Activated T-cell treated with anti-CD3 and anti-CD28 coated beads, Interleukin-2, amount 50 U/mL, for 4 hours (primary cell): ENCODE results near the gene ZNF431. TPM values are rescaled to one million over a fixed set of nuclear protein-coding genes. Genes with fewer than 3 reads are reported as not detected.
A peak's percentile ranks its signal among the peaks of the same experiment; 100 is the strongest.
"Not testable (repeated sequence)": the region's sequence is repeated elsewhere in the genome, so short reads cannot be mapped to it uniquely, and the experiment has no call there.

Experiments used
- ATAC-seq, 2 donors: fragments of 200-7000 bp; cut with Tn5 transposase; one replicate each; pipeline ENCODE4 v1.10.0; 2021
- DNase-seq: peaks from one replicate; pipeline ENCODE4 v3.0.0-alpha.2; 2020
- H3K27me3 Mint-ChIP-seq: one replicate; pipeline ENCODE4 v1.8.0; 2021; ENCODE audit warnings: low read depth, mixed read lengths
- H3K36me3 Mint-ChIP-seq: one replicate; pipeline ENCODE4 v1.8.0; 2022; ENCODE audit warnings: mixed read lengths; ENCODE audit not compliant: insufficient read depth
- H3K4me1 Mint-ChIP-seq: one replicate; pipeline ENCODE4 v1.8.0; 2021; ENCODE audit warnings: low read depth, mixed read lengths
- H3K4me3 Mint-ChIP-seq: one replicate; pipeline ENCODE4 v1.8.0; 2021; ENCODE audit warnings: mild to moderate bottlenecking, moderate library complexity, mixed read lengths
- H3K9me3 Mint-ChIP-seq: one replicate; pipeline ENCODE4 v1.8.0; 2021; ENCODE audit warnings: mixed read lengths
- total RNA-seq, 3 donors: library from RNA; stranded (reverse); gene quantifications; one replicate each; pipeline ENCODE4 v1.2.1, GENCODE V29; 2021

ZNF431 gene
- total RNA-seq, 3 donors from 2014 or later = 9.0 to 10.4 (median 9.8) TPM

DNA sequence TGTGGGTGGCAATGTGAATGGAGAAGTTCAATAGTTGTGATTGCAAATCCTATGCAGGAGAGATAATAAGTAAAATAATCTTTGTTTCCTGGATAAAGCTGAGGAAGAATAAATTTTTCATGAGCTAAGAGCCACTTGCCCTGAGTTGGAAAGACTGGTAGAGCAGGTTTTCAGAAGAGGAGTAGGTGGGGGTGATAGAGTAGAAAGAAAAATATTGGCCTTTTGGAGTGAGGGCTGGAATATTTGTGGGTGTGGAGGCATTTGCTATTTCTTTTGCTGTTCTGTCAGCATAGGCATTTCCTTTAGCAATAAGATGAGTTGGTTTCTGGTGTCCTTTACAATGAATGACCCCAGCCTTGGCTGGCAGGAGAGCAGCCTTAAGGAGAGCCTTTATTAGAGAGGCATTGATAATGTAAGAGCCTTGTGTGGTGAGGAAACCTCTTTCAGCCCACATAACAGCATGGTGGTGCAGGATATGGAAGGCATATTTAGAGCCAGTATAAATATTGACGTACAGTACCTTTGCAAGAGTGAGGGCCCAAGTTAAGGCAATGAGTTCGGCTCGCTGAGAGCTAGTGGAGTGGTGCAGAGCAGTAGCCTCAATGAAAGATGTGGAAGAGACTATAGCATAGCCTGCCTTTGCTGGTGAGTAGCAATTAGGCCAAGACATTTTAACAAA lies 11.6 kb upstream of the ZNF431 start:
- Mint-ChIP-seq H3K4me3 (no peak overlapping the region), H3K36me3 (peaks cover 1% of the 10 kb centered on the region), H3K9me3 (peaks cover 15% of the 10 kb centered on the region), H3K27me3 (no peaks in the 10 kb centered on the region), H3K4me1 (no peaks in the 10 kb centered on the region)
- DNase-seq = no peak
- ATAC-seq = no peak

DNA sequence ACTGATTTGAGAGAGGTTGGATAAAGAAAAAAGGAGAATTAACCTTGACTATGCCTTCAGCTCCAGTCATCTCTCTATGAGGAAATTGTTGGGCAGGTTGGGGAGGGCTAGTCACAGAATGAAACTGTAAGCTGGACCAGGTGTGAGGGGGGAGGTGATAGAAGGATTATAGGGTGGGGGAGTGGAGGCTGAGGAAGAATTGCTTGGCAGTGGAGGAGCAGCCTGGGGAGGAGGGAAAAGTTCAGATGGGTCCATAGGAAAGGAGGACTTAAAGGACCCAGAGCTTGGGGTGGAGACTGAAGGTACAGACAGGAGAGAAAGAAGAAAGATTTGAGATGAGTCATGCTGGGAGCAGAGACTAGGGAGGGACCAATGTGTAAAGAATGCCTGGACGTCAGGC lies 8.2 kb upstream of the ZNF431 start:
- no peak overlapping the region for H3K4me3 Mint-ChIP-seq
- peaks cover 1% of the 10 kb centered on the region for H3K36me3 Mint-ChIP-seq
- H3K9me3 Mint-ChIP-seq = peaks cover 7% of the 10 kb centered on the region
- peaks cover 2% of the 10 kb centered on the region for H3K27me3 Mint-ChIP-seq
- DNase-seq = no peak
- no peak for ATAC-seq
- no peaks in the 10 kb centered on the region for H3K4me1 Mint-ChIP-seq

GRCh38 chr19:21134934-21135366 lies 6.9 kb upstream of the ZNF431 start:
- H3K36me3 Mint-ChIP-seq = peaks cover 1% of the 10 kb centered on the region
- H3K4me3 Mint-ChIP-seq = no peak overlapping the region
- peaks cover under 1% of the 10 kb centered on the region for H3K4me1 Mint-ChIP-seq
- no peak for DNase-seq
- ATAC-seq = no peak
- peaks cover 2% of the 10 kb centered on the region for H3K27me3 Mint-ChIP-seq
- peaks cover 6% of the 10 kb centered on the region for H3K9me3 Mint-ChIP-seq

DNA sequence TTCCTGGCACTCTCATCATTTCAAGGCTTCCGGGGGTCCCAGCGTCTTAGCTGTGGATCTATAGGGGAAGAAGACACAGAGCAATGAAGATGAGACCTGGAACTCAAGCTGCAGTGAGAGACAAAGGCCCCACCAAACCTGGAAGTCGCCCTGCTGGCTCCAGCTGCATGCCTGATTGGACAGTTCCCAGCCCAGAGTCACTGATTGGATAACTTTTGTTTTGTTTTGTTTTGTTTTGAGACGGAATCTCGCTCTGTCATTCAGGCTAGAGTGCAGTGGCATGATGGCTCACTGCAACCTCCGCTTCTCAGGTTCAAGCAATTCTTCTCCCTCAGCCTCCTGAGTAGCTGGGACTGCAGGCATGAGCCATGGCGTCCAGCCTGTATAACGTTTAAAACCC lies 6.4 kb upstream of the ZNF431 start:
- ATAC-seq (no peak), DNase-seq (no peak)
- Mint-ChIP-seq H3K4me1 (peaks cover 1% of the 10 kb centered on the region), H3K36me3 (peaks cover 1% of the 10 kb centered on the region), H3K27me3 (peaks cover 2% of the 10 kb centered on the region), H3K4me3 (no peak overlapping the region), H3K9me3 (peaks cover 1% of the 10 kb centered on the region)

- Mint-ChIP-seq H3K36me3 (peaks cover 1% of the 10 kb centered on the region), H3K4me3 (no peak overlapping the region), H3K27me3 (peaks cover 2% of the 10 kb centered on the region), H3K9me3 (no peaks in the 10 kb centered on the region), H3K4me1 (peaks cover 11% of the 10 kb centered on the region)
- DNase-seq = no peak
- ATAC-seq = no peak
Measured at GRCh38 chr19:21138130-21138529, 3.7 kb upstream of the ZNF431 start.

DNA sequence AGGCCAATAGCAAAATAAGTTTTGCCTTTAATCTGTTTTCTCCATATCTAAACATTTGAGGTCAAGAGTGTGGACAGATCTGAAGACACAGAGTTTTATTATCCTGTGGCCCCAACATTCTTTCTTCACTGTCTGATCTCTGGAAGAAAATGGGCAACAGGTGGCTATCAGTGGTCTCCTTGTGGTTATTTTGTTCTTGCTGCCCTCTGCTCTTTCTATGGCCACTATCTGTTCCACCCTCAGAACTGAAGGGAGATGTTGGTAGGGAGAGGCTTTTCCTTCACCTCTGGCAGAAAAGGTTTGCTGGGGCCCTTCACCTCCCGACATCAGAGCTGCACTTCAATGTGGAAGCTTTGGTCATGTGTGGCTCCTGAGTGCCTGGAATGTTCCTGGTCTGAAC lies 834 bp upstream of the ZNF431 start:
- H3K9me3 Mint-ChIP-seq, H3K27me3 Mint-ChIP-seq, H3K4me3 Mint-ChIP-seq, DNase-seq, ATAC-seq: not testable (repeated sequence)
- Mint-ChIP-seq H3K4me1 (peaks cover 31% of the 10 kb centered on the region), H3K36me3 (peaks cover 12% of the 10 kb centered on the region)

DNA sequence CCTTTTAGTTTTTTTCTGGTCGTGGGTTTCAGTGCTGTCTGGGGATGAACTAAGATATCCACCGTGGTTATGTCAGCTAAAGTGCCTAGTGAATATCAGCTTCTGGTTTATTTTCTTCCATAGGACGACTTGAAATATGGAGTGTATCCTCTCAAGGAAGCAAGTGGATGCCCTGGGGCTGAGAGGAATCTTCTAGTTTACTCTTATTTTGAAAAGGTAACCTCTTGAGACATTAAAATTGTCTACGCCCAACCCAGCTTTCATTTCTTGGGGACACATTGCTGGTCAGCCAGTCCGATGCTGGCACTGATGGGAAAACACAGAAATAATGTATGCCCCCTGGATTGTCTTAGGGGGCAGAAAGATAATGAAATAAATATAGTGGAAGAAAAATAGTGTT lies 1.6 kb downstream of the ZNF431 start:
- H3K27me3 Mint-ChIP-seq = no peaks in the 10 kb centered on the region
- peaks cover 39% of the 10 kb centered on the region for H3K4me1 Mint-ChIP-seq
- H3K9me3 Mint-ChIP-seq = no peaks in the 10 kb centered on the region
- DNase-seq = no peak
- ATAC-seq = no peak
- peaks cover 27% of the 10 kb centered on the region for H3K36me3 Mint-ChIP-seq
- peak overlapping the region; percentile 29 for H3K4me3 Mint-ChIP-seq

DNA sequence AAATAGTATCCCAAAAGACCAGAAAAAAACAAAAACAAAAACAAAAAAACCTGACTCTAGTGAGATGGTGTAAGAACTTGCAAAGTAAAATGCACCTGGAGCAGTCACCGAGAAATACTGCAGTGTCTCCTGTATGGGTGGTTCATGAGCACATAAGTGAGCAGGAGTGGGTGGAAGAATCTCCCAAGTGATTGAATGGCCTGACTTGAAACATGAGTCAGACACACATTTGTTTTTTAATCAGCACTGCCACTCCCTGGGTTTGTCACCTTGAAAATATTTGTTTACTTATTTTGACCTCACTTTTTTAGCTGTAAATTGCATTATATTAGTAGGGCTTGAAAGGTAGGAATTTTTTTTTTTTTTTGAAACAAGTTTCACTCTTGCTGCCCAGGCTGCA lies 2.0 kb downstream of the ZNF431 start:
- H3K4me1 Mint-ChIP-seq = peaks cover 39% of the 10 kb centered on the region
- ATAC-seq = no peak

DNA sequence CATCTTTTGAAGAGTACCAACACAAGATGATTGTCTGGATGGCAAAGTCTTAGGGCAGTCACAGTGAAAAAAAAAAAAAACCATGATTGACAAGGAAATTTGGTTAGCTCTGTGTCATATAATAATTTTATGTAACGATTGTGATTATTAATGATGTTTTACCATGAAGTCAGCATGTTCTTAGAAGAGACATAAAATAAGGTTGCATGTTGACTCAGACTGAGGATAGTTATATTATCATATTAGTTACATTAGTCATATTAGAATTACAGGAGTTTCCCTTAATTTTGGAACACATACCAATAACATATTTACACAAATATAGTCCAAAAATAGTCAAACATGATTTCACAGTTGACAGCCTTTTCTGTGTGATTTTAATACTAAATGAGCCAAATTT lies 5.7 kb downstream of the ZNF431 start:
- DNase-seq = no peak
- Mint-ChIP-seq H3K27me3 (no peaks in the 10 kb centered on the region), H3K4me1 (peaks cover 33% of the 10 kb centered on the region), H3K4me3 (no peak overlapping the region), H3K9me3 (no peaks in the 10 kb centered on the region), H3K36me3 (peaks cover 62% of the 10 kb centered on the region)
- ATAC-seq = no peak

More for the DNA sequence above, 2.0 kb downstream of the ZNF431 start:
- H3K36me3 Mint-ChIP-seq = peaks cover 32% of the 10 kb centered on the region
- no peaks in the 10 kb centered on the region for H3K9me3 Mint-ChIP-seq
- no peaks in the 10 kb centered on the region for H3K27me3 Mint-ChIP-seq
- DNase-seq = no peak
- peak overlapping the region; percentile 31 for H3K4me3 Mint-ChIP-seq

- Mint-ChIP-seq H3K9me3 (no peaks in the 10 kb centered on the region), H3K36me3 (peaks cover 69% of the 10 kb centered on the region), H3K27me3 (no peaks in the 10 kb centered on the region), H3K4me3 (no peak overlapping the region), H3K4me1 (peaks cover 25% of the 10 kb centered on the region)
- DNase-seq = no peak
- ATAC-seq = no peak
Measured at GRCh38 chr19:21148681-21149080, 6.8 kb downstream of the ZNF431 start.

DNA sequence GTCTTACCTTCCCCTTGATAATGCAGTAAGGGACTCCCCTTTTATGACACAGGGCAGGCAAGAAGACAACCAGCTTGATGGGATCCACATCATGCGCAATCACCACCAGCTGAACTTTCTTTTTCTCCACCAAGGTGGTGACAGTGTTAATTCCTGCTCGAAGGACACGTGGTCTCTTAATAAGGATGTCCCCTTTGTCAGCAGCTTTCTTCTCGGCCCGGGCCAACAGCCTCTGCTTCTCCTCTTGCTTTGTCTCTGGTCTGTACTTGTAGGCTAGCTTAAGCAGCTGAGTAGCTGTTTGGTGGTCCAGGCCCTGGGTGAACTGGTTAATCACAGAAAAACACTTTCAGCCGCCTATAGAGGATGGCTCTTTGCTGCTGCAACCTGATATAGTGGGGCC lies 8.0 kb downstream of the ZNF431 start:
- H3K4me1 Mint-ChIP-seq = peaks cover 18% of the 10 kb centered on the region
- H3K27me3 Mint-ChIP-seq = no peaks in the 10 kb centered on the region
- DNase-seq (no peak), ATAC-seq (no peak)
- H3K4me3 Mint-ChIP-seq = no peak overlapping the region
- H3K9me3 Mint-ChIP-seq = no peaks in the 10 kb centered on the region
- peaks cover 64% of the 10 kb centered on the region for H3K36me3 Mint-ChIP-seq

GRCh38 chr19:21151460-21151859 lies 9.6 kb downstream of the ZNF431 start:
- DNase-seq = no peak
- no peaks in the 10 kb centered on the region for H3K27me3 Mint-ChIP-seq
- ATAC-seq = no peak
- peaks cover 67% of the 10 kb centered on the region for H3K36me3 Mint-ChIP-seq
- peaks cover 22% of the 10 kb centered on the region for H3K4me1 Mint-ChIP-seq
- no peak overlapping the region for H3K4me3 Mint-ChIP-seq
- no peaks in the 10 kb centered on the region for H3K9me3 Mint-ChIP-seq

DNA sequence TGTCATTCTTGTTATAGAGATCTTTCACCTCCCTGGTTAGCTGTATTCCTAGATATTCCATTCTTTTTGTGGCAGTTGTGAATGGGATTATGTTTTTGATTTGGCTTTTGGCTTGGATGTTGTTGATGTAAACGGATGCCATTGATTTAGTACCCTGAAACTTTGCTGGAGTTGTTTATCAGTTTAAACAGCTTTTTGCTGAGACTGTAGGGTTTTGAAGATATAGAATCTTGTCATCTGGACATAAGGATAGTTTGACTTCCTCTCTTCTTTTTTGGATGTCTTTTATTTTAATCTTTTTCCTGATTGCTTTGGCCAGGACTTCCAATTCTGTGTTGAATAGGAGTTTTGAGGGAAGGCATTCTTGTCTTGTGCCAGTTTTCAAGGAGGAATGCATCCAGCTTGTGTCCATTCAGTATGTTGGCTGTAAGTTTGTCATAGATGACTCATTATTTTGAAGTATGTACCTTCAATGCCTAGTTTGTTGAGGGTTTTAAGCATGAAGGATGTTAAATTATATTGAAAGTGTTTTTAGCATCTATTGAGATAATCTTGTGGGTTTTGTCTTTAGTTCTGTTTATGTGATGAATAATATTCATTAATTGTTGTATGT lies 16.8 kb downstream of the ZNF431 start:
- no peak overlapping the region for H3K4me3 Mint-ChIP-seq
- H3K27me3 Mint-ChIP-seq = no peaks in the 10 kb centered on the region
- H3K36me3 Mint-ChIP-seq = peaks cover 48% of the 10 kb centered on the region
- no peak for DNase-seq
- ATAC-seq = no peak
- no peaks in the 10 kb centered on the region for H3K9me3 Mint-ChIP-seq
- peaks cover 28% of the 10 kb centered on the region for H3K4me1 Mint-ChIP-seq

DNA sequence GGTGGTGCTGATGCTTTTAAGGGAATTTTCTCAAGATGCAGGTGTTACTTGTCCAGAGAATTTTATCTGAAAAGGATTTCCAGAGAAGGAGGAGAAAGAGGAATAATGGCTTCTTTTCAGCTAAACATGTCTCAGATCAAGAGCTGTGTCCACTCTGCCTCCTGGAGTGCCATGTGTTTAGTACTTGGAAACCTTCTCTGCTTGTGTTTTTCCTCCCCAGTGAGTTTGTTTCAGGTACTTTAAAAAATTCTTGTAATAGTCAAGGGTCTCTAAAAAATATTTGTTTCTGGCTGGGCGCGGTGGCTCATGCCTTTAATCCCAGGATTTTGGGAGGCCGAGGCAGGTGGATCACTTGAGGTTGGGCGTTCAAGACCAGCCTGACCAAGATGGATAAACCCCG lies 22.7 kb downstream of the ZNF431 start:
- DNase-seq (no peak), ATAC-seq (no peak)
- H3K4me3 Mint-ChIP-seq = no peak overlapping the region
- H3K4me1 Mint-ChIP-seq = peaks cover 9% of the 10 kb centered on the region
- no peaks in the 10 kb centered on the region for H3K27me3 Mint-ChIP-seq
- peaks cover 36% of the 10 kb centered on the region for H3K36me3 Mint-ChIP-seq
- no peaks in the 10 kb centered on the region for H3K9me3 Mint-ChIP-seq

DNA sequence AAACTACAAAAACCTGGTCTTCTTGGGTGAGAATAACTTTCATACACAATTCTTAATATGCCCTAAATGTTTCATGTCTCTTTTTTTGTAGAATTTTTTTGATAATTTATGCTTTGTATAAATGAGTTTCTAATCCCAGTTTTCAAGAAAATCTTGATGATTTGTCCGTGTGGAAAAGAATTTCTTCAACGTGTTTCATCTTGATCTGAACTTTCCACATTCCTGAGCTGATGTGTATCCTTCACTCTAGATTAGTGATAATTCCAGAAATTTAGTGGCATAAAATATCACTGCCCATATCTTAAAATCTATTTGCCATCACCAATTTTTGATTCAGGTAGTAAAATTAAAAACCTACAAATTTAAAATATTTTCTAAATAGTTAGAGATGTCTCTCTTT lies 24.6 kb downstream of the ZNF431 start:
- peaks cover 3% of the 10 kb centered on the region for H3K4me1 Mint-ChIP-seq
- peaks cover 35% of the 10 kb centered on the region for H3K36me3 Mint-ChIP-seq

More for the DNA sequence above, 24.6 kb downstream of the ZNF431 start:
- DNase-seq (no peak), ATAC-seq (no peak)
- no peaks in the 10 kb centered on the region for H3K27me3 Mint-ChIP-seq
- H3K4me3 Mint-ChIP-seq = no peak overlapping the region
- H3K9me3 Mint-ChIP-seq = no peaks in the 10 kb centered on the region
